Chondrocyte (in vitro differentiated cells): ENCODE results near the gene GAS2L3. TPM values are rescaled to one million over a fixed set of nuclear protein-coding genes. Genes with fewer than 3 reads are reported as not detected.

ENCODE experiments used
- DNase-seq: peaks from one replicate; pipeline ENCODE4 v3.0.0; 2021; ENCODE audit warnings: mixed read lengths, low spot score
- H3K27ac Mint-ChIP-seq: one replicate; pipeline ENCODE4 v1.8.0; 2021; ENCODE audit warnings: mild to moderate bottlenecking, moderate library complexity, mixed read lengths; ENCODE audit not compliant: unreplicated experiment
- H3K27me3 Mint-ChIP-seq: 2 replicates; pipeline ENCODE4 v1.8.0; 2021; ENCODE audit warnings: low read depth, mixed read lengths
- H3K36me3 Mint-ChIP-seq: 2 replicates; pipeline ENCODE4 v1.8.0; 2021; ENCODE audit warnings: low read depth, mixed read lengths
- H3K4me1 Mint-ChIP-seq: 2 replicates; pipeline ENCODE4 v1.8.0; 2021; ENCODE audit warnings: low read depth, mild to moderate bottlenecking, mixed read lengths
- H3K4me3 Mint-ChIP-seq: one replicate; pipeline ENCODE4 v1.8.0; 2021; ENCODE audit warnings: mild to moderate bottlenecking, moderate library complexity, mixed read lengths; ENCODE audit not compliant: unreplicated experiment
- H3K9me3 Mint-ChIP-seq: 2 replicates; pipeline ENCODE4 v1.8.0; 2021; ENCODE audit warnings: low read depth, mixed read lengths
- total RNA-seq: library from RNA; stranded (reverse); gene quantifications from 3 replicates; pipeline ENCODE4 v1.2.1, GENCODE V29; 2021
- TF ChIP-seq, protein P1 (sequence below): fragments of 200-600 bp; sonication (generic); IDR thresholded peaks from 2 replicates; pipeline ENCODE4 v1.5.0; 2021; ENCODE audit warnings: antibody characterized with exemption, mild to moderate bottlenecking, moderate library complexity

The GAS2L3 gene
- total RNA-seq, 1 donor from 2014 or later, result 6.3 TPM

DNA sequence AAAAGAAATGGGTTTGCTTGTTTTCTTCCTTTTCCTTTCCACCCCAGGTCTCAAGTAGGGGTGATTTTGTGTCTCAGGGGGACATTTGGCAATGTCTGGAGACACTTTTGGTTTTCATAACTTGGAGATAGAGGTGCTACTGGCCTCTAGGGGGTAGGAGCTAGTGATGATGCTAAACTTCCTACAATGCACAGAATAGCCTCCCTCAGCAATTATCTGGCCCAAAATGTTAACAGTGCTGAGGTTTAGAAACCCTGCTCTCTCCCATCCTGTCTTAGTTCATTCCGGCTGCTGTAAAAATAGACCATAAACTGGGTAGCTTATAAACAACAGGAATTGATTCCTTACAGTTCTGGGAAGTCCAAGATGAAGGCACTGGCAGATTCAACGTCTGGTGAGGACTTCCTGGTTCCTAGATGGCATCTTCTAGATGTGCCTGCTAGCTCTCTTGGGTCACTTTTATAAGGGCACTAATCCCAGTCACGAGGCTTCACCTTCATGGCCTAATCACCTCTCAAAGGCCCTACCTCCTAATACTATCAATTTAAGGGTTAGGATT is 7.4 kb upstream of the GAS2L3 start:
- H3K4me3 Mint-ChIP-seq, result no peak overlapping the region
- peaks cover 37% of the 10 kb centered on the region for H3K27me3 Mint-ChIP-seq
- H3K36me3 Mint-ChIP-seq, result no peaks in the 10 kb centered on the region
- no peak overlapping the region for H3K27ac Mint-ChIP-seq
- H3K9me3 Mint-ChIP-seq, result no peaks in the 10 kb centered on the region
- DNase-seq, result no peak
- peaks cover 6% of the 10 kb centered on the region for H3K4me1 Mint-ChIP-seq
- TF ChIP-seq, protein P1, sequence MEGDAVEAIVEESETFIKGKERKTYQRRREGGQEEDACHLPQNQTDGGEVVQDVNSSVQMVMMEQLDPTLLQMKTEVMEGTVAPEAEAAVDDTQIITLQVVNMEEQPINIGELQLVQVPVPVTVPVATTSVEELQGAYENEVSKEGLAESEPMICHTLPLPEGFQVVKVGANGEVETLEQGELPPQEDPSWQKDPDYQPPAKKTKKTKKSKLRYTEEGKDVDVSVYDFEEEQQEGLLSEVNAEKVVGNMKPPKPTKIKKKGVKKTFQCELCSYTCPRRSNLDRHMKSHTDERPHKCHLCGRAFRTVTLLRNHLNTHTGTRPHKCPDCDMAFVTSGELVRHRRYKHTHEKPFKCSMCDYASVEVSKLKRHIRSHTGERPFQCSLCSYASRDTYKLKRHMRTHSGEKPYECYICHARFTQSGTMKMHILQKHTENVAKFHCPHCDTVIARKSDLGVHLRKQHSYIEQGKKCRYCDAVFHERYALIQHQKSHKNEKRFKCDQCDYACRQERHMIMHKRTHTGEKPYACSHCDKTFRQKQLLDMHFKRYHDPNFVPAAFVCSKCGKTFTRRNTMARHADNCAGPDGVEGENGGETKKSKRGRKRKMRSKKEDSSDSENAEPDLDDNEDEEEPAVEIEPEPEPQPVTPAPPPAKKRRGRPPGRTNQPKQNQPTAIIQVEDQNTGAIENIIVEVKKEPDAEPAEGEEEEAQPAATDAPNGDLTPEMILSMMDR, result no peak

DNA sequence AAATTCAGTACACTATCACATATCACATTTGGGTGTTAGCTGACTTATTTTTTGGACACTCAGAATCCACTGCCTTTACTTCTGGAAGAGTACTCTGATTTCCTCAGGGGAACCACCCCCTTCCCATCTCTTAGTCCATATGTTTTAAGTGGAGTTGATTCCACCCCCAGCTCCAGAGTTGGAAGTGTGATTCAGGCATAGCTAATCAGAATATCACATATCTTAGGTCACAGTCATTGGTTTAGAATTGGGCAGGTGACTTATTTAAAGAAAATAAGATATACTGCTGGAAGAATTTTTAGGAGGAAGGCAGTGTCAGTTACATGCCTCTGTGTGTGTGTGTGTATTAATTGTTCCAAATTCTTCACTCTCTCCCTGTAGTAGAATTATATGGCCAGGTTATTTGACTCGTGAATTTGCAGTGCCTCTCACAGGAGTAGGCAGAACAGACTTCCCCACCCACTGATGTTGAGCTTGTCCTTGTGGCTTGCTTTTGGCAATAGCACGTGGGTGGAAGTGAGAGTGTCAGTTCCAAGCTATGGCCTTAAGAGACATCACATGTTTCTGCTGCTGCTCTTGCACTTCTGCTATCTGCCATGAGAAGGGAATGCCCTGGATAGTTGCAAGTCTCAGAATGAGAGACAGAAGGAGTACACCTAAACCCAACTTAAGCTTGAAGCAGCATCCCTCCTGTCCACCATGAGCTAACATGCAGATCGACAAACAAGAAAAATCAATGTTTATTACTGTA is 6.4 kb upstream of the GAS2L3 start:
- Mint-ChIP-seq H3K9me3 (no peaks in the 10 kb centered on the region), H3K36me3 (no peaks in the 10 kb centered on the region), H3K4me1 (peaks cover 6% of the 10 kb centered on the region), H3K27me3 (peaks cover 37% of the 10 kb centered on the region), H3K4me3 (no peak overlapping the region), H3K27ac (no peak overlapping the region)
- no peak for DNase-seq
- TF ChIP-seq, protein P1, result no peak

DNA sequence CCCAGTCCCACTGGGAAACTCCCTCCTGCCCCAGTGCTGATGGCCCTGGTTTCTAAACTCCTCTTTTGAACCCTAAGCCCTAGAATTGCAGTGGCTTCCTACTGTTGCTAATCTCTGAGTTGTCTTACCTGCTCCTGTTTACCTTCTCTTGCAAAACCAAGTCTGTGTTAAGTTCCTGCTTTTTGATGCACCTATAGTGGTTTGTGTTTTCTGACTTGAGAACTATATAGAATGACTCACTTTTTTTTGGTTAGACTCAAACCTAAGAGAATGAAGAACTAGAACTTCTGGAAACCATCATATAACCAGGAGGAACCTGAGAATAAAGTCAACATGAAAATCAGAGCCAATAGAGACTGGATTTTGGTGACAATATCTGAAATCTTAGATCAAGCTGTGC is 5.5 kb upstream of the GAS2L3 start:
- Mint-ChIP-seq H3K4me1 (peaks cover 6% of the 10 kb centered on the region), H3K4me3 (no peak overlapping the region), H3K27me3 (peaks cover 33% of the 10 kb centered on the region), H3K27ac (no peak overlapping the region), H3K9me3 (no peaks in the 10 kb centered on the region), H3K36me3 (no peaks in the 10 kb centered on the region)
- no peak for DNase-seq
- TF ChIP-seq, protein P1, result no peak

DNA sequence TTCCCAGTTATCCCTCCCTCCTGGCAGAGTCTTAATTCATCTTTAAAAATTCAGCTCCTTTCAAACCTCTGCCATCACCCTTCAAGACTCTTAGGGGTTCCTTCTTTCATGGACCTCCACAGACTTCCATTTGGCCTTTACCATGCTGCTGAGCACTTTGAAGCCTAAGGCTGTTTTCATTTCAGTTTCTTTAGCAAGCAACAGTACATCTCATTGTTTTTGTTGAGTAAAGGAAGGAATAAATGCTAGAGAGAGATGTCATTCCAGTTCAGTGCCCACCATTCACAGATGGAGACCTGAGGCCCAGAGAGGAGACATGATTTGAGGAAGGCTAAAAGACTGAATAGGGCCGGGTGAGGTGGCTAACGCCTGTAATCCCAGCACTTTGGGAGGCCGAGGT is 1.3 kb upstream of the GAS2L3 start:
- H3K9me3 Mint-ChIP-seq, result no peaks in the 10 kb centered on the region
- H3K36me3 Mint-ChIP-seq, result no peaks in the 10 kb centered on the region
- peaks cover 24% of the 10 kb centered on the region for H3K4me1 Mint-ChIP-seq
- H3K27me3 Mint-ChIP-seq, result peaks cover 14% of the 10 kb centered on the region
- H3K27ac Mint-ChIP-seq, result no peak overlapping the region
- TF ChIP-seq, protein P1, result no peak
- H3K4me3 Mint-ChIP-seq, result no peak overlapping the region
- DNase-seq, result no peak

DNA sequence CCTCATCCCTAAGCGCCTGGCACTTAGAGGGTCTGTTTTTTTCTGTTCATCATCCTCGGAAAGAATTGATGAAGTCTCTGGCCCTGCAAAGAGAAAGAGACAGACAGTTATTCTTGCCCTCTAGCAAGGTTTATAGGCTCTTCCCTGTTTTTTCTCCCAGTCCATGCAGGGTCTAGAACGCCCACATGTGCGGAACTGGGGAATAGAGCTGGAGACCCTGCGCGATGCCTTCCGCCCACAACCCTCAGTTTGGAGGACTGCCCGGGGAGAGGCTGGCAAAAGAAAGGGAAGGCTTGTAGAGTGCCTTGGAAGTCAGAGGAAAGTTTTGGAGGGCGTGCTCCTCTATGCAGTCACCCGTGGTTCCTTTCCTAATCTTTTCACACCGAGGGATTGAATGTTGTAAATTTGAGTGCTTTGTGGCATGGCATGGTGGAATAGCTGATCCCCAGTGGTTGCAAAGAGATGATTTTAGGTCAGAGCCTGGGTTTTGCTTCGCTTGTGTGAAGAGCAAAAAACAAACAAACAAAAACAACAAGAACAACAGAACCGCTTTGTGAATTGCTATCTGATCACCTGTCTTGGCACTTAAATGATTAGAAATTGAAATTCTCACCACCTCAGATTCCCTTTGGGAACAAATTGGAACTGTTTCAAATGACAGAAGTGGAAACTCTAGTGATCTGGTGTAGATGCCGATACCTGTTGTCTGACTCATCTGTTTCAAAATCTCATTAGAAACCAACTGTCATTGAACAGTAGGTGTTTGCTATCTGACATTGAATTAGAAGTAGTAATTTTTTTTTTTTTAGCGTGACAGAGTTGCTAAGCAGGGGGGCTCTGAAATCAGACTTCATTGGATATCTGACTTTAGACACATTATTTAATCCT is 947 bp downstream of the GAS2L3 start:
- Mint-ChIP-seq H3K27me3 (no peaks in the 10 kb centered on the region), H3K27ac (peak overlapping the region; percentile 90), H3K9me3 (no peaks in the 10 kb centered on the region), H3K4me3 (peak overlapping the region; percentile 98), H3K4me1 (peaks cover 25% of the 10 kb centered on the region), H3K36me3 (no peaks in the 10 kb centered on the region)
- DNase-seq, result no peak
- TF ChIP-seq, protein P1, result no peak
